Adrenal gland (tissue), 12 donors: ENCODE results near the gene PIK3C2B. TPM values are rescaled to one million over a fixed set of nuclear protein-coding genes. Genes with fewer than 3 reads are reported as not detected.
"Not testable (repeated sequence)": the region's sequence is repeated elsewhere in the genome, so short reads cannot be mapped to it uniquely, and the experiment has no call there.

Experiments used
- DNase-seq, 7 donors: peaks; one replicate each; pipeline ENCODE4 v3.0.0-alpha.2; 2019 to 2020
- H3K27ac ChIP-seq, 5 donors: fragments of 200-600 bp; sonication (generic) in 4 of 5; 1 replicate in 3 of 5; 2 replicates in 2 of 5; pipeline versions ENCODE4 v1.5.1 to v1.8.0; 2016 to 2020; ENCODE audit warnings: mild to moderate bottlenecking in 1 of 5
- H3K27me3 ChIP-seq: fragments of 200-600 bp; 2 replicates; pipeline ENCODE4 v1.8.0; 2021
- H3K36me3 ChIP-seq, 2 donors: fragments of 200-600 bp; replicated peaks in 1 of 2; 1 replicate in 1 of 2; 2 replicates in 1 of 2; pipeline versions ENCODE4 v1.5.1 to v1.8.0; 2018 to 2022
- H3K4me1 ChIP-seq, 2 donors: fragments of 200-600 bp; replicated peaks in 1 of 2; 1 replicate in 1 of 2; 2 replicates in 1 of 2; pipeline versions ENCODE4 v1.5.1 to v1.8.0; 2018 to 2021
- H3K4me3 ChIP-seq, 4 donors: fragments of 200-600 bp; sonication (generic) in 3 of 4; one replicate each; pipeline ENCODE4 v1.5.1; 2016 to 2018
- H3K9me3 ChIP-seq, 3 donors: fragments of 200-600 bp; sonication (generic) in 1 of 3; replicated peaks in 1 of 3; 1 replicate in 2 of 3; 2 replicates in 1 of 3; pipeline versions ENCODE4 v1.5.1 to v1.8.0; 2016 to 2021
- CTCF ChIP-seq, 6 experiments: fragments of 450-650 bp in 4 of 6; fragments of 200-600 bp in 2 of 6; sonication (generic) in 1 of 6; IDR thresholded peaks; 1 replicate in 5 of 6; 2 replicates in 1 of 6; pipeline versions ENCODE4 v1.5.1 to v1.8.0; 2016 to 2021; ENCODE audit warnings: antibody characterized with exemption in 6 of 6, mild to moderate bottlenecking in 2 of 6, moderate library complexity in 1 of 6
- POLR2A ChIP-seq, 2 donors: fragments of 450-650 bp; IDR thresholded peaks; one replicate each; pipeline ENCODE4 v1.6.1; 2017; ENCODE audit warnings: antibody characterized with exemption in 2 of 2, mild to moderate bottlenecking in 2 of 2, moderate library complexity in 1 of 2
- WGBS, 4 donors: extraction: QIAGEN DNeasy Blood & Tissue Kit in 2 of 4; methylation state at CpG; one replicate each; pipeline versions ENCODE4 v1.1.5 to v1.1.7; 2013 to 2017; 5-methylcytosine and 5-hydroxymethylcytosine counted together
- intact Hi-C, 2 donors: fragments of 100-400 bp; cut with DNase I; formaldehyde crosslinking; loops; one replicate each; pipeline versions ENCODE4 v1.14.1 to v1.15.0; 2022 to 2023
- polyA plus RNA-seq, 3 donors: library from polyadenylated mRNA; stranded (reverse); fragments of 200-250 nt in 2 of 3; fragments of 350-450 nt in 1 of 3; fragmentation: Illumina TruSeq in 1 of 3; extraction: RNeasy Lipid Tissue Mini Kit (QIAGEN cat#74804) in 1 of 3; gene quantifications; one replicate each; pipeline ENCODE4 v1.2.3, GENCODE V29; 2013 to 2014
- total RNA-seq, 9 donors: library from RNA; depleted of rRNA in 4 of 9; stranded (reverse); fragments of >200 nt in 4 of 9; fragments of 120-200 nt in 1 of 9; fragmentation: NEBNext Ultra II Directional in 1 of 9; extraction: Animal tissue kit (Norgen Biotek cat#: 25700) in 1 of 9; gene quantifications; one replicate each; pipeline versions ENCODE4 v1.1.0 to v1.2.4, GENCODE V29; 2013 to 2023
- donor health status: healthy with polysubstance abuse.
- donor health status: Bipolar disorder and iron deficiency.
- donor health status: DM: yes; HTN: yes; CAD: no.
- donor health status: DM: no; HTN: no; CAD: no.
- donor health status: DM: no; HTN: no; CAD: no.
- donor health status: DM: yes; HTN: yes; CAD: no.

Gene PIK3C2B
- total and polyA plus RNA-seq, 12 donors: 2.3 to 22.9 (median 15.0) TPM

- no peak for DNase-seq
- H3K27ac ChIP-seq: no peak overlapping the region
- H3K36me3 ChIP-seq: peaks cover 0 to 46% of the 10 kb centered on the region in 2 donors
- no peaks in the 10 kb centered on the region for H3K27me3 ChIP-seq
- H3K4me3 ChIP-seq: no peak overlapping the region
- intact Hi-C loops: no loop called here
- no peaks in the 10 kb centered on the region for H3K9me3 ChIP-seq
- TF ChIP-seq CTCF (IDR thresholded peaks at IDR 0.05) (no peak), POLR2A (IDR thresholded peaks at IDR 0.05) (no peak)
- WGBS, 4 donors: 84 to 91% (median 87%) methylated on average over 3 of the region's 3 CpGs
- H3K4me1 ChIP-seq: peaks cover 0 to 15% of the 10 kb centered on the region in 2 donors
Observed at GRCh38 chr1:204524986-204525385, 30.4 kb upstream of the PIK3C2B start.

- H3K4me3 ChIP-seq: no peak overlapping the region
- intact Hi-C loops: no loop called here
- 91 to 93% (median 92%) methylated on average over 9 of the region's 9 CpGs for WGBS, 4 donors
- DNase-seq: no peak
- H3K27me3 ChIP-seq: no peaks in the 10 kb centered on the region
- H3K9me3 ChIP-seq: no peaks in the 10 kb centered on the region
- H3K36me3 ChIP-seq: peaks cover 0 to 33% of the 10 kb centered on the region in 2 donors
- H3K27ac ChIP-seq: no peak overlapping the region
- peaks cover 0 to 18% of the 10 kb centered on the region in 2 donors for H3K4me1 ChIP-seq
- TF ChIP-seq CTCF (IDR thresholded peaks at IDR 0.05): no peak
- TF ChIP-seq POLR2A (IDR thresholded peaks at IDR 0.05): no peak
Observed at GRCh38 chr1:204523605-204524215, 29.1 kb upstream of the PIK3C2B start.

GRCh38 chr1:204521941-204522521 is 27.4 kb upstream of the PIK3C2B start:
- peaks cover 7 to 34% of the 10 kb centered on the region in 2 donors for H3K4me1 ChIP-seq
- H3K9me3 ChIP-seq, DNase-seq, H3K27ac ChIP-seq, H3K27me3 ChIP-seq, H3K4me3 ChIP-seq, intact Hi-C loops: not testable (repeated sequence)
- 78 to 91% (median 87%) methylated on average over 5 of the region's 5 CpGs for WGBS, 4 donors
- H3K36me3 ChIP-seq: peaks cover 0 to 20% of the 10 kb centered on the region in 2 donors

GRCh38 chr1:204520834-204521709 is 26.5 kb upstream of the PIK3C2B start:
- Histone ChIP-seq H3K36me3 (peaks cover 0 to 10% of the 10 kb centered on the region in 2 donors), H3K4me3 (no peak overlapping the region), H3K27ac (no peak overlapping the region), H3K4me1 (peaks cover 8 to 39% of the 10 kb centered on the region in 2 donors), H3K9me3 (no peaks in the 10 kb centered on the region), H3K27me3 (no peaks in the 10 kb centered on the region)
- TF ChIP-seq POLR2A (IDR thresholded peaks at IDR 0.05) (no peak), CTCF (IDR thresholded peaks at IDR 0.05) (no peak)
- intact Hi-C loops: no loop called here
- no peak for DNase-seq
- WGBS, 4 donors: 55 to 63% (median 56%) methylated on average over 5 of the region's 5 CpGs

GRCh38 chr1:204517382-204517781 is 22.8 kb upstream of the PIK3C2B start:
- H3K27ac ChIP-seq, intact Hi-C loops, H3K9me3 ChIP-seq, DNase-seq, H3K27me3 ChIP-seq, H3K36me3 ChIP-seq: not testable (repeated sequence)
- H3K4me1 ChIP-seq: peaks cover 8 to 44% of the 10 kb centered on the region in 2 donors
- 90 to 91% (median 90%) methylated on average over 19 of the region's 19 CpGs for WGBS, 4 donors
- peak overlapping the region in 1 of 4 donors; percentile 86 for H3K4me3 ChIP-seq
